HL-60/S4 (cell line): Measurements from ENCODE around the gene BCR.

Source experiments
- in situ Hi-C: fragments of 300-500 bp; cut with MboI; formaldehyde crosslinking; loops from 2 replicates; pipeline ENCODE4 v1.14.3; 2022; ENCODE audit warnings: low sequenced_read_pairs

Gene BCR

DNA sequence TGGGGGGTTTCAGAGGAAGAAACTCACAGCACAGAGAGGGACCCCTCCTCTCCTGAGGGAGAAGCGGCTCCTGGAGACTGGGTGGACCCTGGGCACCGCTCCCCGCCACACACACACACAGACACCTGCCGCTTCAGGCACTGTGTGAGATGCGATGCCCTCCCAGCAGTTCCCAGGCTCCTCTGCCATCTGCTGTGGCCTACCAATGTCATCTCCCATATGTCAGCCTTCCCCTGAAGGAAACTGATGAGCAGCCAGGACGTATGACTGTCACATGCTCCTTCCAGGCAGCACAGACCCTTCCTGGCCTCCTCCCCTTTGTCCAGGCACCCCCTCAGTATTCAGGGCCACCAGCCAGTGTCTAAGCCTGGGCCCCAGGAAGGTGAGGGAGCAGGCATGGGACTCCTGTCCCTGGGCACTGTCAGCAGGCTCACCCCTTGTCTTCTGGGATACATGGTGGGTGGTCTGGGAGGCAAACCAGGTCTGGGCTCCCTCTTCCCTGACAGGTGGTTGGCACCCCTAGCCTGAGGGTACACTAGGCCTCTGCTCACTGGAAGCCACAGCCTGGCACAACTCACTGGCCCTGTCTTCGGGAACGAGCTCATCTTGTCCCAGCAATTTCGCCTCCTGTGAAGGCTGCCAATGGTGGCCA, 11.8 kb upstream of the BCR start:
- in situ Hi-C loops, result no loop called here

DNA sequence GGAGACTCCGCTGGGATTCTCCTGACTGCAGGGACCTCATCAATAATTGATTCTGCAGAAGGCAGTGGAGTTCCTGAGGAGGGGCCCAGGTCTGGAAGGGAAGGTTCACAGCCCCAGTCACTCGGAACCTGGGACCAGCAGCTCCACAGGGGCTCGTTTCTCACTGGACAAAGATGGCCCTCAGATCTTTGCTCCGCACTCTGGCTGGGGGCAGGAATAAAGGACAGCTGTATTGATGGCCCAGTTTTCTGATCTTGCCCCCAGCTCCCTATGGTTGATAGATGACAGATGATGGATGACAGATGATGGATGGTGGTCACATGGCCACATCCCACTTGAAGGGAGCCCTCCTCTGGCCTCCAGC, 11.3 kb upstream of the BCR start:
- in situ Hi-C loops, result no loop called here

GRCh38 chr22:23175817-23176644, 4.3 kb upstream of the BCR start:
- in situ Hi-C loops, result loop anchor here (5.0 kb wide), 1 partner anchor 111 kb away; no protein-coding TSS in a partner anchor

DNA sequence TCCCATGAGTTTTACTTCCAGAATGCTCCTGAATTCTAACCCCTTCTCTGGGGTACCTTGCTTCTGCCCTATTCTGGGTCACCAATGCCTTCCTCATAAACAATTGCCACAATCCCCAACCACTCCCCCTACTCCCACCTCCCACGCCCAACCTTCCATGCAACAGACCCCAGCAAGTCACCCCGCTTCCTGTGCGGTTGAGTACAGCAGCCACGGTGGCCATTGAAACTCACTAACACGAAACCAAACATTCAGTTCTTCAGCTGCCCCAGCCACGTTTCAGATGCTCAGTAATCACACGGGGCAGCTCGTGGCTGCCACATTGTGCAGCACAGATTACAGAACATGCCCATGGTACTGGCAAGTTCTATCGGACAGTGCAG, 3.7 kb upstream of the BCR start:
- in situ Hi-C loops, result loop anchor here (5.0 kb wide), 1 partner anchor 111 kb away; no protein-coding TSS in a partner anchor

GRCh38 chr22:23177197-23177596, 3.1 kb upstream of the BCR start:
- in situ Hi-C loops, result loop anchor here (5.0 kb wide), 1 partner anchor 110 kb away; no protein-coding TSS in a partner anchor

GRCh38 chr22:23178512-23179254, 1.6 kb upstream of the BCR start:
- in situ Hi-C loops, result loop anchor here (5.0 kb wide), 1 partner anchor 109 kb away; no protein-coding TSS in a partner anchor

DNA sequence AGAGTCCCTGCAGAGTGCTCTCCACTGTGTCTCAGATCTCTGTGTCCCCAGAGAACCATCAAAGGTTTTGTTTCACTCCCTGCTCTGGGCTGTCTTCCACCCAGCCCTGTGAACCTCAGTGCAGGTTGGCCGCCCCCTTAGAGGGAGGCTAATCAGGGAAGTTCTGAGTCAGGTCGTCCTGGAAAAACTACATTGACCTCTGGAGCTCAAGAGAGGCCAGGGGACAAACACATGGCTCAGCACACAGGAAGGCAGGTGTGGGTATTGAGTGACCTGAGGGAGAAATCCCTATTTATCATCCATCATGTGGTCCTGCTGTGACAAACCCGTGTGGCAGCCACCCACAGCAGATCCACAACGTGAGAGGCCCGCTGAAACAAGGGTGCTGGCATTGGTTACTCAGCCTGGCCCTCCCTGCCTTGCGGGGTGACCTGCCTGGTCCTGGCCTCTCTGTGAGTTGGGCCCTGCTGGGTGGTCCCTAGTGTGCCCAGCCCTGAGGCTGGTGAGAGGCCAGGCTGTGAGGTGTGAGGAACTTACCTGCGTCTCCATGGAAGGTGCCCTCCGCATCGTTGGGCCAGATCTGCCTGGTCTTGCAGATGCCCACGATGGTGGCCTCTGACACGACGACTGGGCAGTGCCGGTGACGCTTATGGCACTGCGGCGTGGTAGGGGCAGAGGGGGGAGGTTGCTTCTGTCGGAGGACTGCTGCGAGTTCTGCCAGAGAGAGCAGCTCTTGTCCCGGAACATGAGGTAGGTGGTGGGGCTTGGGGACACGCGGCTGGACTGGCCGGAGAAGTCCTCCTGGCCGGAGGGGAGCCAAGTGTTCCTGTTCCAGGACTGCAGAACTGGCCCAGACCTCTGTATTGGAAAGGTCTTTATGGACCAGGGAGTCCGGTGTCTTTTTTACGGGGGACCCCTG, 669 bp upstream of the BCR start:
- in situ Hi-C loops, result loop anchor here (5.0 kb wide), 1 partner anchor 108 kb away; no protein-coding TSS in a partner anchor

- in situ Hi-C loops, result no loop called here
These were observed 798 bp downstream of the BCR start for GRCh38 chr22:23180893-23181720.

DNA sequence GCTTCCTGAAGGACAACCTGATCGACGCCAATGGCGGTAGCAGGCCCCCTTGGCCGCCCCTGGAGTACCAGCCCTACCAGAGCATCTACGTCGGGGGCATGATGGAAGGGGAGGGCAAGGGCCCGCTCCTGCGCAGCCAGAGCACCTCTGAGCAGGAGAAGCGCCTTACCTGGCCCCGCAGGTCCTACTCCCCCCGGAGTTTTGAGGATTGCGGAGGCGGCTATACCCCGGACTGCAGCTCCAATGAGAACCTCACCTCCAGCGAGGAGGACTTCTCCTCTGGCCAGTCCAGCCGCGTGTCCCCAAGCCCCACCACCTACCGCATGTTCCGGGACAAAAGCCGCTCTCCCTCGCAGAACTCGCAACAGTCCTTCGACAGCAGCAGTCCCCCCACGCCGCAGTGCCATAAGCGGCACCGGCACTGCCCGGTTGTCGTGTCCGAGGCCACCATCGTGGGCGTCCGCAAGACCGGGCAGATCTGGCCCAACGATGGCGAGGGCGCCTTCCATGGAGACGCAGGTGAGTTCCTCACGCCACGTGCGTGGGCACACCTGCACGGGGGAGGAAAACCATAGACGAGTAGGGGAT, 1.5 kb downstream of the BCR start:
- in situ Hi-C loops, result no loop called here

- in situ Hi-C loops, result no loop called here
These were observed 2.2 kb downstream of the BCR start for GRCh38 chr22:23182309-23183060.

DNA sequence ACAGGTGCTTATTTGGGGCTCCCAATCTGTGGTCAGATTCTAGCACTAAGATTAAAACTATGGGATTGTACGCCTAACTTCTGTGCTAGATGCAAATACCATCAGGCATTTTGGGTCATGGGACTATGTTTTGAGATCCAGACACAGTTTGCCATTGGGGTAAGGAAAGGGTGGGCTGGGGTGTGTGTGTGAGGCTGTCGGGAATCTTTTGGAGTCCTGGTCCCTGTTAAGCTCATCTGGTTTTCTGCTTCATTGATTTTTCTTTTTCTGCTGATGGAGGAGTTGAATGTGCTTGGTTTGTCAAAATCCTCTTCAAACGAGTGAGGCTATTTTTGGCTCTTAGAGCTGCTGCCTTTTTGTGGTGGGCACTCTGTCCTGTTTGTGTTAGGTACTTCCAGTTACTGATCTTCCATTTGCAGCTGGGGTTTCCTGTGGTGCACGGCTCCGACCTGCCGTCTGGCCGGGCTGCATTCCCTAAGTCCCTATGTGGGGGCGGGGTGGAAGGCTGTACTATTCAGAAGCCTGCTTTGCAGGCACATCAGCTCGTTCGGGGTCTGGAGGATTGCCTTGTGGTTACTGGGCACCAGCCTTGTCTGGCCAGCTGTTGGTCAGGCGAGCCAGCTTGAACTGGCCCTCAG, 2.9 kb downstream of the BCR start:
- in situ Hi-C loops, result no loop called here

DNA sequence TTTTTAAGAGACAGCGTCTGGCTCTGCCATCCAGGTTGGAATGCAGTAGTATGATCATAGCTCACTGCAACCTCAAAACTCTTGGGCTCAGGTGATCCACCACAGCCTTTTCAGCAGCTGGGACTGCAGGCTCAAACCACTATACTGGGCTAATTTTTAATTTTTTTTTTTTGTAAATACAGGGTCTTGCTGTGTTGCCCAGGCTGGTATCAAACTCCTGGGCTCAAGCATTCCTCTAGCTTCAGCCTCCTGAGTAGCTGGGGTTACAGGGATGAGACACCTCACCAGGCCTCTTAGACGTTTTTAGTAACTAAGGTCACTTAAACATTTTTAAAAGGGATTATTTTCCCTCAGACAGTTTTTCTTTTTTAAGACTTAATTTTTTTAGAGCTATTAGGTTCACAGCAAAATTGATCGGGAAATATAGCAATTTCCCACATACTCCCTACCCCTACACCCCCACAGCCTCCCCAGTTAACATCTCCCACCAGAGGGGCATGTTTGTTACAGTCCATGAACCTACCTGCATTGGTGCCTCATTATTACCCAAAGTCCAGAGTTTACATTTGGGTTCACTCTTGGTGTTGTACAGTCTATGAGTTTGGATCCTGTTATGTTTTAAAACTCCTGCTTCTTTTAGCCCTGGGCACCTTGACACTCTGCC, 3.9 kb downstream of the BCR start:
- in situ Hi-C loops, result no loop called here

DNA sequence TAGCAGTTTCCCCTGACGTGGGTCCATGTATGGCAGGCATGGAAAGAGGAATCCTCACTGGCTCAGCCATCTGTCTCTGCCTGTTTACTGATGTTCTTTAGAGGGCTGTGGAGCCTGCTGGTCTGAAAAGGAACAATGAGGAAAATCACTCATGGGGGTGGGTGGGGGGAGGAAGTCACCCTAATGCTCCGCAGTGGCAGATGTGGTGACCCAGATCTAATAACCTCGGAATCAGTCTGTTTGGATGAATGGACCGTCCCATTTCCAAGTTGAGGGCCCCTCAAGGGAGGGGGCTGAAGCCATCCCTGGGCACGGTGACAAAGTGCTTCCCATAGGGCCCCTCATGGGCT, 4.4 kb downstream of the BCR start:
- in situ Hi-C loops, result no loop called here

DNA sequence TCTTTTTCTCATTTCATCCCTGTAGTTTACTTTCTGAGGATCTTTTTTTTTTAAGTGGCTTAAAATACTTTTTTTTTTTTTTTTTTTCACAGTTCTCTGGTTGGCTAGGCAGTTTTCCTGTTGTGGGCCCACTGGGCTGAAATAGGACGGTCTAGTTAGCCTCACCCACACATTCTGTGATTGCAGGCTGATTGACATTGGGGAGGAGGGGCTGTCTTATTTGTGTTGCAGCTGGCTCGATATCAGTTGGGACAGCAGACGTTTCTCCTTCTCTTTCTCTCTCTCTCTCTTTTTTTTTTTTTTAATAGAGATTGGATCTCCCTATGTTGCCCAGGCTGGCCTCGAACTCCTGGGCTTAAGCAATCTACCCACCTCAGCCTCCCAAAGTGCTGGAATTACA, 6.9 kb downstream of the BCR start:
- in situ Hi-C loops, result no loop called here

GRCh38 chr22:23187871-23188700, 7.8 kb downstream of the BCR start:
- in situ Hi-C loops, result no loop called here

DNA sequence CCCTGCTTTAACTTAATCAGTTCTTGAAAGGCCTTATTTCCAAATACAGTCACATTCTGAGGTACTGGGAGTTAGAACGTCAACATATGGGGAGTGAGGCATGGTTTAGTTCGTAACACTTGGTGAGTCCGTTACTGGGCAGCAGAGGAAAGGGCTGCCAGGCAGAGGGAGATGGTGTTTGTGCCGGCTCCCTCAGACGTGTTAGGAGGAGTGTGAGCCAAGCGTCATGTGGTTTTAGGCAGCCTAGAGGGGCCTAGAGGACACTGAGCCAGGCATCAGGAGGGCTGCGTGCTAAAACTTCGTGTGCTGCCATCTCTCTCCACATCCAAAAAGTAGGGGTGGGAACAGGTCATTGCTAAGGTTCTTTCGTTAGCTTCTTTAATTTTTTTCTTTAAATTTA, 10.2 kb downstream of the BCR start:
- in situ Hi-C loops, result no loop called here

DNA sequence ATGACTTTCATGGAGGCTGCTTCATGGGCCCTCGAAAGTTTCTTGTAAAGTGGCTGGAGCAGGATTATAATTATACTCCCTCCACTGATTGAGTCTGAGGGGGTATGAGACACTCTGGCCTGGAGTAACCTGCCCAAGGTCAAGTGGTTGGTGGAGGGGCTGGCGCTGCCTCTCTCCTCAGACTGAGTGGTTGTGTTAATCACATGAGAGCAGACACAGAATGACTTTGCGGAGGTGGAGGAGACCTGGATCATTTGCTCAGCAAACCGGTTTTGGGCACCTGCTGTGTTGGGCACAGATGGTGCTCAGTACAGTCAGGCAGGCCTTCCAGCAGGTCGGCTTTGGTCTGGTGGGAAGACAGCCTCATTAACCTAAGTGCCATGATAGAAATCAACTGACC, 11.8 kb downstream of the BCR start:
- in situ Hi-C loops, result no loop called here
